Mucosa of rectum (tissue), 2 donors: ENCODE measurements around the gene GSC2.
A peak's percentile ranks its signal among the peaks of the same experiment; 100 is the strongest.

Experiments used
- H3K27ac ChIP-seq, 2 donors: one replicate each; pipeline ENCODE4 v1.7.0; 2013; ENCODE audit warnings: inconsistent platforms in 2 of 2, low read depth in 2 of 2, low read length in 2 of 2
- H3K27me3 ChIP-seq, 2 donors: one replicate each; pipeline ENCODE4 v1.7.0; 2013; ENCODE audit warnings: low read length in 2 of 2; ENCODE audit not compliant: control insufficient read depth in 2 of 2, insufficient read depth in 2 of 2
- H3K36me3 ChIP-seq, 2 donors: one replicate each; pipeline ENCODE4 v1.7.0; 2013; ENCODE audit warnings: low read length in 2 of 2; ENCODE audit not compliant: control insufficient read depth in 2 of 2, insufficient read depth in 2 of 2
- H3K4me1 ChIP-seq, 2 donors: one replicate each; pipeline ENCODE4 v1.7.0; 2013; ENCODE audit warnings: low read length in 2 of 2, mild to moderate bottlenecking in 1 of 2; ENCODE audit not compliant: control insufficient read depth in 2 of 2, insufficient read depth in 2 of 2
- H3K4me3 ChIP-seq, 2 donors: one replicate each; pipeline ENCODE4 v1.7.0; 2013; ENCODE audit warnings: low read length in 2 of 2
- H3K9ac ChIP-seq, 2 donors: one replicate each; pipeline ENCODE4 v1.7.0; 2013; ENCODE audit warnings: low read length in 2 of 2, low read depth in 1 of 2, mild to moderate bottlenecking in 1 of 2
- H3K9me3 ChIP-seq, 2 donors: one replicate each; pipeline ENCODE4 v1.7.0; 2013; ENCODE audit warnings: low read length in 2 of 2; ENCODE audit not compliant: control insufficient read depth in 2 of 2
- donor health status: healthy.
- donor health status: Normal muscosa, but diverticular disease.

The GSC2 gene

GRCh38 chr22:19108807-19109197 lies 41.3 kb downstream of the GSC2 start:
- H3K36me3 ChIP-seq: peaks cover 0 to 8% of the 10 kb centered on the region in 2 donors
- H3K27ac ChIP-seq: peak overlapping the region in 1 of 2 donors; percentile 23
- no peaks in the 10 kb centered on the region for H3K9me3 ChIP-seq
- H3K9ac ChIP-seq: no peak overlapping the region
- no peaks in the 10 kb centered on the region for H3K27me3 ChIP-seq
- no peak overlapping the region for H3K4me3 ChIP-seq
- peaks cover 8 to 16% of the 10 kb centered on the region in 2 donors for H3K4me1 ChIP-seq

GRCh38 chr22:19107730-19108074 lies 42.4 kb downstream of the GSC2 start:
- Histone ChIP-seq H3K4me1 (peaks cover 8 to 16% of the 10 kb centered on the region in 2 donors), H3K4me3 (no peak overlapping the region), H3K27me3 (no peaks in the 10 kb centered on the region), H3K9me3 (no peaks in the 10 kb centered on the region), H3K27ac (no peak overlapping the region), H3K9ac (no peak overlapping the region), H3K36me3 (peaks cover 0 to 8% of the 10 kb centered on the region in 2 donors)

DNA sequence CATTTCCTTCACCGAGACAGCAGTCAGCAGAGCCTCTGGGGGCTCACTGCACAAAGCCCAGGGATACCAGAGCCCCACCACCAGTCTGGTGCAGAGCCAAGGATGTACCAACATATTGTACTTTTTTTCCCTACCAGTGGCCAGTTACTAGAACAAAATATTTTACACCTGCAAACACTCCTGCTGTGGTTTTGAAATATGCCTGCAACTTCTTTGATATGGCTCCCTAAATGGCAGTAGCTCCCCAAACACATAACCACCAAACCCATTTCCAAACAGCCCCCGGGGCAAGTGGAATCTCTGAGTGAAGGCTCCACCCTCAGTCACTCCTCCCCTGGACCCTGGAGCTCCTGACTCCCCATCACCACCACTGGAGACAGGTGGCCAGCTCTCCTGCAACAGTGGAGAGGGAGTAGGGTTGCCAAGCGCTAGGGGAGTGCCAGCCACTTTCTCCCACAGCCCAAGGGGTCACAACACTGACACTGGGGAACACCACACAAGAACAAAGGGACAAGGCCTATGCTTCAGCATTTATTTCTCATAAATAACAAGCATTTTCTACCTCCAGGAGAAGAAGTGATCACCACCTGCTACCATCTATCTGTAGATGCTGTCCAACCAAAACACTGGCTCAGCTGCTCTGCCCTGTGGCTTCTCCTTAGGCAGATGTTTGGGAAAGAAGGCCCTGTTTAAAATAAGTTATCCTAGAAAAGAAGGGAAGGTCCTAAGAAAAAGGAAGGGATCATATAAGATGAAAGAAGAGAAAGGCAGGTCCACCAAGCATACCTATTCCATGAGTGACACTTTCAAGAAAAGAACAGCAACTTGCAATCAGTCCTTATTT lies 43.0 kb downstream of the GSC2 start:
- Histone ChIP-seq H3K9me3 (no peaks in the 10 kb centered on the region), H3K4me3 (no peak overlapping the region), H3K27ac (no peak overlapping the region), H3K36me3 (peaks cover 0 to 8% of the 10 kb centered on the region in 2 donors), H3K4me1 (peaks cover 8 to 16% of the 10 kb centered on the region in 2 donors), H3K9ac (no peak overlapping the region), H3K27me3 (no peaks in the 10 kb centered on the region)

DNA sequence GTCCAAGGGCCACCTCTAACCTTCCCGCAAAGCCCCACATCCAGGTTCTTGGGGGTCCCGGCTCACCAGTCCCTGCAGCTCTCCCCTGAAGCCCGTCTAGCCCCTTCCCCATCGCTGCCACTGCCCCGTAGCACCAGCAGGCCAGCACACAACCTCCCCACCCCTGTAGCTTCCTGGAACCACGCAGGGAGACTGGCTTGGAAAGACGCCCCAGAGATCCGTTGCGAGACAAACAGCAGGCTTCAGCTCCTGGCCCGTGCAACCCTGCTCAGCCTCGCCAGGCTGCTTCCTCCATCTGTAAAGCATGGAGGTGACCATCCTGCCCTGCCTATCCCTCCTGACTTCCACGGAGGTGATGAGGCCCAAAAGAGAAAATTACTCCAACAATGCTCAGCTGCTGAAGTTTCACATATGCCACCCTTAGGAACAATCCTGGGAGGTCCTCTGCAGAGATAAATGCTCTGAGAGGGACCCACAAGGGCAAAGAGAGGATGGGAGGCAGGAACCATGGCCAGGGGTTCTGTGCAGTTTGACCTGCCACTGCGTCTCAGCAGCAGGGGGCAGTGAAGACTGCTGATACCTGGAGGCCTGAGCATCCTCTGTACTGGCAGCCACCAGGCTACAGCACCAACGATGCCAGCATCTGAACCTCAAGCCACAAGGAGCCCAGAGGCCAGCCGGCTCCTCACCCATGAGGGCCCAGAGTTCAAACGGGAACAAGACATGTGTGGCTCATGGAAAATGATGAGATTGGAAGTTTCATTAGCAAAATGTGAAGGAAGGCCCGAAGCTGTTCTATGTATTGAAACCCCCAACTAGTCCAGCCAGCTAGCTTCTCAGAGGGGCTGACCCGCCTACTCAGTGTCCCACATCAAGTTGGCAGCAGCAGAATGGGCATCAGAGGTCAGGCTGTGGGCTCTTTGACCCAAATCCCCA lies 44.0 kb downstream of the GSC2 start:
- H3K9me3 ChIP-seq: no peaks in the 10 kb centered on the region
- H3K27ac ChIP-seq: no peak overlapping the region
- no peak overlapping the region for H3K9ac ChIP-seq
- peaks cover 8 to 16% of the 10 kb centered on the region in 2 donors for H3K4me1 ChIP-seq
- peaks cover 0 to 8% of the 10 kb centered on the region in 2 donors for H3K36me3 ChIP-seq
- no peaks in the 10 kb centered on the region for H3K27me3 ChIP-seq
- no peak overlapping the region for H3K4me3 ChIP-seq

DNA sequence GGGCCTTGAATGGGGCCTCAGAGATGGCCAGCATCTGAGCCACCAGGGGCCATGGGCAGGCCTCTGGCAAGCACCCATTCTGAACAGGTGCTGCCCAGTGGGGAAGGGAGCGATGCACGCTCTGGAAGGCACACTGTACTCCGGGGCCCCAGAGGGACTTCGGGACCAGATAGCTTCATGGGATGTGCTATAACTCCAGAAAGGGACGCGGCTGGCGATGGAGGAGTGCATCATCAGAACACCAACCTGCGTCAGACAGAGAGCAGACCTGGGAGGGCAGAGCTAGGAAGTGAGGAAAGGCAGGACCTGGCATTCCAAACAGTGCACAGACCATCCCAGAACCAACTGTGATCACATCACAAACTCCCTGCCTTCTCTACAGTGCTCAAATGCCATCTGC lies 44.6 kb downstream of the GSC2 start:
- Histone ChIP-seq H3K27ac (no peak overlapping the region), H3K36me3 (peaks cover 0 to 8% of the 10 kb centered on the region in 2 donors), H3K9me3 (no peaks in the 10 kb centered on the region), H3K9ac (no peak overlapping the region), H3K4me3 (no peak overlapping the region), H3K4me1 (peaks cover 8 to 16% of the 10 kb centered on the region in 2 donors), H3K27me3 (no peaks in the 10 kb centered on the region)

GRCh38 chr22:19103880-19104821 lies 45.9 kb downstream of the GSC2 start:
- Histone ChIP-seq H3K36me3 (peaks cover 3 to 8% of the 10 kb centered on the region in 2 donors), H3K27me3 (no peaks in the 10 kb centered on the region), H3K9ac (no peak overlapping the region), H3K27ac (no peak overlapping the region), H3K4me1 (peaks cover 0 to 8% of the 10 kb centered on the region in 2 donors), H3K9me3 (no peaks in the 10 kb centered on the region), H3K4me3 (no peak overlapping the region)

DNA sequence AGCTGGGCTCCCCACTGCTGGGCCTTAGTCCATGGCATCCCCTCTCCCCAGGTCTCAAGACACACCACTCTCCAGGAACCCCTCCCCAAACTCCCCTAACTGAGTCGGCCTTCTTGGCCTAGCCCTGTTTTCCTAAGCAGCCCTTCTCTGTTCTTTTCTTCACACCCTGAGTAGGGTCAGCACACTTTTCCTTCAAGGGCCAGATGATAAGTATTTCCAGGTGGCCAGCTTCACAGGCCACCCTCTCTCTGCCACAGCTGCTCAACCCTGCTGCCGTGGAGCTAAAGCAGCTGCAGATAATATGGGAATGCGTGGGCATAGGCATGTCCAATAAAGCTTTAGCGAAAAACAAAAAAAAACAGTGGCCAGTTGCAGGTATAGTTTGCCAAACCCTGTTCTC lies 51.9 kb downstream of the GSC2 start:
- H3K27ac ChIP-seq: no peak overlapping the region
- H3K36me3 ChIP-seq: peaks cover 6% of the 10 kb centered on the region in 2 donors
- H3K4me3 ChIP-seq: no peak overlapping the region
- H3K9ac ChIP-seq: no peak overlapping the region
- H3K9me3 ChIP-seq: no peaks in the 10 kb centered on the region
- H3K4me1 ChIP-seq: no peaks in the 10 kb centered on the region
- no peaks in the 10 kb centered on the region for H3K27me3 ChIP-seq

- H3K4me3 ChIP-seq: no peak overlapping the region
- H3K9me3 ChIP-seq: no peaks in the 10 kb centered on the region
- H3K36me3 ChIP-seq: peaks cover 6% of the 10 kb centered on the region in 2 donors
- no peak overlapping the region for H3K27ac ChIP-seq
- no peaks in the 10 kb centered on the region for H3K27me3 ChIP-seq
- H3K4me1 ChIP-seq: no peaks in the 10 kb centered on the region
- no peak overlapping the region for H3K9ac ChIP-seq
These were observed 52.6 kb downstream of the GSC2 start for GRCh38 chr22:19097518-19097917.
